SK-N-SH (cell line): ENCODE results near the gene LGALS3BP. TPM values are rescaled to one million over a fixed set of nuclear protein-coding genes. Genes with fewer than 3 reads are reported as not detected.
A peak's percentile ranks its signal among the peaks of the same experiment; 100 is the strongest.

Source experiments
- CTCF ChIA-PET: fragments of 300-600, 350-600 bp; formaldehyde crosslinking; extraction: SDS; loops from one replicate; lab custom pipeline; 2021; lab: Yijun Ruan, JAX
- POLR2A ChIA-PET: fragments of 350-600 bp; sonication (Branson Sonifier 250); formaldehyde crosslinking; extraction: SDS; loops from one replicate; lab custom pipeline; 2020; ENCODE audit warnings: antibody characterized with exemption, inconsistent platforms; lab: Yijun Ruan, JAX
- DNase-seq: peaks from one replicate; pipeline ENCODE4 v3.0.0; 2012
- H2AFZ ChIP-seq: fragments of 200-600 bp; sonication (generic); 2 replicates; pipeline ENCODE4 v1.8.1; 2016; ENCODE audit warnings: antibody characterized with exemption, mild to moderate bottlenecking, low read depth
- H3F3A ChIP-seq: fragments of 200-600 bp; sonication (generic); replicated peaks from 2 replicates; pipeline ENCODE3; 2016; ENCODE audit warnings: antibody characterized with exemption, mild to moderate bottlenecking; ENCODE audit not compliant: insufficient read depth
- H3K27ac ChIP-seq, 2 experiments: fragments of 200-500 bp in 1 of 2; fragments of 200-600 bp in 1 of 2; sonication (Bioruptor generic) in 1 of 2; sonication (generic), shearing (Covaris generic) in 1 of 2; 2 replicates each; pipeline versions ENCODE4 v1.5.1 to v1.6.1; 2014 to 2016; ENCODE audit warnings: low read depth in 2 of 2, inconsistent platforms in 1 of 2, low read length in 1 of 2, mild to moderate bottlenecking in 1 of 2, mixed read lengths in 1 of 2
- H3K27me3 ChIP-seq: fragments of 200-600 bp; sonication (generic), shearing (Covaris generic); 2 replicates; pipeline ENCODE4 v1.6.1; 2016; ENCODE audit warnings: mixed run types; ENCODE audit not compliant: insufficient read depth
- H3K36me3 ChIP-seq, 2 experiments: fragments of 200-500 bp in 1 of 2; fragments of 200-600 bp in 1 of 2; sonication (Bioruptor generic) in 1 of 2; sonication (generic) in 1 of 2; replicated peaks in 1 of 2; 2 replicates each; pipeline versions ENCODE3 to v1.5.1; 2014 to 2016; ENCODE audit warnings: low read length in 1 of 2, mild to moderate bottlenecking in 1 of 2; ENCODE audit not compliant: insufficient read depth in 2 of 2, control insufficient read depth in 1 of 2
- H3K4me1 ChIP-seq, 2 experiments: fragments of 200-500 bp in 1 of 2; fragments of 200-600 bp in 1 of 2; sonication (Bioruptor generic) in 1 of 2; sonication (generic), shearing (Covaris generic) in 1 of 2; 2 replicates each; pipeline versions ENCODE4 v1.5.1 to v1.6.1; 2014 to 2016; ENCODE audit warnings: low read depth in 1 of 2, low read length in 1 of 2, mixed run types in 1 of 2; ENCODE audit not compliant: insufficient read depth in 2 of 2, control insufficient read depth in 1 of 2
- H3K4me2 ChIP-seq: fragments of 200-600 bp; sonication (generic), shearing (Covaris generic); 2 replicates; pipeline ENCODE4 v1.6.1; 2017; ENCODE audit warnings: mixed run types
- H3K4me3 ChIP-seq, 2 experiments: fragments of 200-500 bp in 1 of 2; fragments of 200-600 bp in 1 of 2; sonication (Bioruptor generic) in 1 of 2; sonication (generic), shearing (Covaris generic) in 1 of 2; 2 replicates each; pipeline versions ENCODE4 v1.5.1 to v1.8.1; 2014 to 2016; ENCODE audit warnings: low read depth in 2 of 2, inconsistent platforms in 1 of 2, low read length in 1 of 2, mild to moderate bottlenecking in 1 of 2, mixed read lengths in 1 of 2, moderate library complexity in 1 of 2
- H3K79me2 ChIP-seq: fragments of 200-600 bp; sonication (generic); 2 replicates; pipeline ENCODE4 v1.8.1; 2017; ENCODE audit warnings: mild to moderate bottlenecking; ENCODE audit not compliant: insufficient read depth
- H3K9ac ChIP-seq: fragments of 200-600 bp; sonication (generic); 2 replicates; pipeline ENCODE4 v1.6.1; 2017; ENCODE audit warnings: mixed run types
- H3K9me2 ChIP-seq: fragments of 200-600 bp; sonication (generic); 2 replicates; pipeline ENCODE4 v1.6.1; 2017; ENCODE audit warnings: mixed run types
- H3K9me3 ChIP-seq: fragments of 200-600 bp; sonication (generic); 2 replicates; pipeline ENCODE4 v1.6.1; 2017; ENCODE audit warnings: mixed run types, mild to moderate bottlenecking, moderate library complexity
- H4K20me1 ChIP-seq: fragments of 200-600 bp; sonication (generic); 2 replicates; pipeline ENCODE4 v1.6.1; 2017; ENCODE audit warnings: mild to moderate bottlenecking, mixed run types; ENCODE audit not compliant: insufficient read depth
- EZH2phosphoT487 ChIP-seq: fragments of 200-600 bp; sonication (generic); IDR thresholded peaks from 2 replicates; pipeline ENCODE4 v1.6.1; 2017; ENCODE audit warnings: low read depth, mixed run types, mild to moderate bottlenecking, antibody characterized with exemption, moderate library complexity, borderline replicate concordance
- TCF12 ChIP-seq: IDR thresholded peaks from 2 replicates; pipeline ENCODE4 v1.4.0; 2012
- WGBS: methylation state at CpG from one replicate; pipeline ENCODE4 v1.1.6; 2017; ENCODE audit warnings: low lambda C conversion rate; 5-methylcytosine and 5-hydroxymethylcytosine counted together
- polyA plus RNA-seq, 3 experiments: library from polyadenylated mRNA; depleted of rRNA; stranded (reverse); fragments of >200 nt; gene quantifications; 2 replicates each; pipeline ENCODE4 v1.2.3, GENCODE V29; 2012
- TF ChIP-seq, protein P1 (sequence below): fragments of 150-350 bp; IDR thresholded peaks from 2 replicates; pipeline ENCODE4 v1.6.1; 2016; ENCODE audit warnings: mild to moderate bottlenecking, low read depth, low read length
- TF ChIP-seq, protein P2 (sequence below): IDR thresholded peaks from 2 replicates; pipeline ENCODE4 v1.4.0; 2012; ENCODE audit warnings: low read depth, borderline replicate concordance
- TF ChIP-seq, protein P3 (sequence below): IDR thresholded peaks from 2 replicates; pipeline ENCODE4; 2012
- TF ChIP-seq, protein P4 (sequence below): fragments of 150-350 bp; IDR thresholded peaks from 2 replicates; pipeline ENCODE4 v1.6.1; 2017; ENCODE audit warnings: antibody characterized with exemption, low read length, low read depth, borderline replicate concordance
- TF ChIP-seq, protein P5 (sequence below): IDR thresholded peaks from 2 replicates; pipeline ENCODE4 v1.6.1; 2012; ENCODE audit warnings: mild to moderate bottlenecking, low read depth, low read length, moderate library complexity

The LGALS3BP gene
- polyA plus RNA-seq, 1 of the 3 experiments (the other 2 are of a cell fraction) = 579 TPM

DNA sequence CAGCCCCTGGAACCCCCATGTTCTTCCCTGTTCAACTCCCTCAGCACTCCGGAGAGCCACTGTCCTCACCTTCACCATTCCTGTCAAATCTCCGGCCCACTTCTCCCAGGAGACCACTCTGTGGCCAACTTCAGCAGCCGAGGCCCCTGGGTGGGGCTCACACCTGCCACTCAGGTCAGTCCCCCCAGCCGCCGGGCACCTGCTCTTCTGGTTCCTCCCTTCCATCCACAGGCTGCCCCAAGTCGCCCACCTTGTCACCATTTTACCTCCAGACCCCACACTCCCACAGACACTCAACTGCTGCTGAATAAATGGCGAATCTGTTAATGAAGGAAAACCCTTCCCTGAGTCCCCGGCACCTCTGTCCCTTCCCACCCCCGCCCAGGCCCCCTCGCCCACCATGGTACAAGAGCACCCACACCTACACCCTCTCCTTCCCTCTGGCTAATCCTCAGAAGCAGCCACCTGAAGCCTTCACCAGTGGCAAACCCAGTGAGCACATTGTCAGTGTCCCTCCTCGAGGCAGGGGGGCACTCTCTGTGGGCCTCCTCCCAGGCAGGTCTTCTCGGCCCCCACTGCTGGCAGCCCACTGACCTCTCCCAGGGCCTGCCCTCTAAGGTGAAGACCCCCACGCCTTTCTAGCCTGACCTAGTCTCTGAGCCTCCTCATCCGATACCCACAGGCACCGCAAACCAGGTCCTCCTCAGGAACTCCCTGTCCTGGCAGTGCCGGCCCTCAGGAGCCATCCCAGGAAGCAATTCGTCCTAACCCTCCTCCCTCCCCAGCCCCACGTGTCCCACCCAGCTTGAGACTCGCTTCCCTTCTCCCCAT is 21.7 kb upstream of the LGALS3BP start:
- POLR2A ChIA-PET = no interaction called here
- H3K9me3 ChIP-seq = no peaks in the 10 kb centered on the region
- no peak overlapping the region for H3K9ac ChIP-seq
- CTCF ChIA-PET = interaction anchor here (1.4 to 11.1 kb wide), 6 partner anchors 14 to 41 kb away, joined by 3 to 133 read pairs (median 6); partner anchors contain the start of gene LGALS3BP
- H3K4me2 ChIP-seq = no peak overlapping the region
- H3K4me1 ChIP-seq = peaks cover 0 to 40% of the 10 kb centered on the region in 2 experiments; a peak in 1 of 4 replicates
- DNase-seq = no peak
- no peak overlapping the region for H2AFZ ChIP-seq
- H3K79me2 ChIP-seq = peaks cover 85% of the 10 kb centered on the region
- TF ChIP-seq, protein P1, sequence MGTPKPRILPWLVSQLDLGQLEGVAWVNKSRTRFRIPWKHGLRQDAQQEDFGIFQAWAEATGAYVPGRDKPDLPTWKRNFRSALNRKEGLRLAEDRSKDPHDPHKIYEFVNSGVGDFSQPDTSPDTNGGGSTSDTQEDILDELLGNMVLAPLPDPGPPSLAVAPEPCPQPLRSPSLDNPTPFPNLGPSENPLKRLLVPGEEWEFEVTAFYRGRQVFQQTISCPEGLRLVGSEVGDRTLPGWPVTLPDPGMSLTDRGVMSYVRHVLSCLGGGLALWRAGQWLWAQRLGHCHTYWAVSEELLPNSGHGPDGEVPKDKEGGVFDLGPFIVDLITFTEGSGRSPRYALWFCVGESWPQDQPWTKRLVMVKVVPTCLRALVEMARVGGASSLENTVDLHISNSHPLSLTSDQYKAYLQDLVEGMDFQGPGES = no peak
- TF ChIP-seq, protein P2, sequence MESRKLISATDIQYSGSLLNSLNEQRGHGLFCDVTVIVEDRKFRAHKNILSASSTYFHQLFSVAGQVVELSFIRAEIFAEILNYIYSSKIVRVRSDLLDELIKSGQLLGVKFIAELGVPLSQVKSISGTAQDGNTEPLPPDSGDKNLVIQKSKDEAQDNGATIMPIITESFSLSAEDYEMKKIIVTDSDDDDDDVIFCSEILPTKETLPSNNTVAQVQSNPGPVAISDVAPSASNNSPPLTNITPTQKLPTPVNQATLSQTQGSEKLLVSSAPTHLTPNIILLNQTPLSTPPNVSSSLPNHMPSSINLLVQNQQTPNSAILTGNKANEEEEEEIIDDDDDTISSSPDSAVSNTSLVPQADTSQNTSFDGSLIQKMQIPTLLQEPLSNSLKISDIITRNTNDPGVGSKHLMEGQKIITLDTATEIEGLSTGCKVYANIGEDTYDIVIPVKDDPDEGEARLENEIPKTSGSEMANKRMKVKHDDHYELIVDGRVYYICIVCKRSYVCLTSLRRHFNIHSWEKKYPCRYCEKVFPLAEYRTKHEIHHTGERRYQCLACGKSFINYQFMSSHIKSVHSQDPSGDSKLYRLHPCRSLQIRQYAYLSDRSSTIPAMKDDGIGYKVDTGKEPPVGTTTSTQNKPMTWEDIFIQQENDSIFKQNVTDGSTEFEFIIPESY = no peak
- no peak for TF ChIP-seq EZH2phosphoT487
- TF ChIP-seq, protein P3, sequence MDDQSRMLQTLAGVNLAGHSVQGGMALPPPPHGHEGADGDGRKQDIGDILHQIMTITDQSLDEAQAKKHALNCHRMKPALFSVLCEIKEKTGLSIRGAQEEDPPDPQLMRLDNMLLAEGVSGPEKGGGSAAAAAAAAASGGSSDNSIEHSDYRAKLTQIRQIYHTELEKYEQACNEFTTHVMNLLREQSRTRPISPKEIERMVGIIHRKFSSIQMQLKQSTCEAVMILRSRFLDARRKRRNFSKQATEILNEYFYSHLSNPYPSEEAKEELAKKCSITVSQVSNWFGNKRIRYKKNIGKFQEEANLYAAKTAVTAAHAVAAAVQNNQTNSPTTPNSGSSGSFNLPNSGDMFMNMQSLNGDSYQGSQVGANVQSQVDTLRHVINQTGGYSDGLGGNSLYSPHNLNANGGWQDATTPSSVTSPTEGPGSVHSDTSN = no peak
- TF ChIP-seq, all 33 proteins: peak for 0
- Histone ChIP-seq H3K27ac (no peak overlapping the region; a peak in 1 of 4 replicates), H3F3A (peaks cover 5% of the 10 kb centered on the region), H3K4me3 (no peak overlapping the region), H4K20me1 (peaks cover 74% of the 10 kb centered on the region), H3K27me3 (no peaks in the 10 kb centered on the region), H3K36me3 (peaks cover 15 to 38% of the 10 kb centered on the region in 2 experiments), H3K9me2 (no peaks in the 10 kb centered on the region)
- WGBS = 93% methylated on average over 19 of the region's 19 CpGs

DNA sequence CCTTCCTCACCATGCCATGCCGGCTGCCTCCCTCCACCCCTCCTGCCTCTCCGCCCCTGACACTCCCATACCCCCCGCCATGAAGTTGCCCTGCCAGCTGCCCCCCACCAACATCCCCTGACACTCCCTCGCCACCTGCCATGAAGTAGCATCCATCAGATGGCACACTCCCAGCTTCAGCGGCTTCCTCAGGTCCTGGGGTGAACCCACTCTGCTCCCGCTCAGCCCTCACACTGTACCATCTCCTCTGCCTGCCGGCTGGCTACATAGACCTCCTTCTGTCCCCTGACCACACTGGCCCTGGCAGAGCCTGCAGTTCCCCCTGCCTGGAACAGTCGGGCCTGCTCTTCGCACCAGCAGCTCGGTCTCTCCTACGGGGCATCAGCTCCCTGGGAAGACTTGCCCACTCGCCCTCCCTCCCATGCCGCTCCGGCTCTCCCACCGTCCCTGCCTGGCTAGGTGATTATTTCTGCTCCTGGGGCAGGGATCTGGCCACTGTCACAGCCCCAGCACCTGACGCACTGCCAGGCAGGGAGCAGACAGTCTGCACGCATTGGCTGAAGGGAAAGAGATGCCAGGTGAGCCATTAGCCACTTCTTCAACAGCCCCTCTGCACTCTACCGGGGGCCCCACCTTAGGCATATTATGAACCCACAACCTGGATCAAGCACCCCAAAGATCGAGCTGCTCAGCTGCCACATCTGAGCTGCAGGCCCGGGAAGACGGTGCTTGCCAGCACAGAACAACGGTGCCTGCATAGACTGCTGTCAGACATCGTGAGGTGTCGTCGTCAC is 20.9 kb upstream of the LGALS3BP start:
- Histone ChIP-seq H3K27ac (no peak overlapping the region; a peak in 1 of 4 replicates), H3K4me3 (no peak overlapping the region), H3K9me2 (no peaks in the 10 kb centered on the region), H3K36me3 (peaks cover 23 to 45% of the 10 kb centered on the region in 2 experiments), H3K27me3 (no peaks in the 10 kb centered on the region), H3K4me2 (no peak overlapping the region), H2AFZ (no peak overlapping the region), H3K4me1 (peaks cover 0 to 36% of the 10 kb centered on the region in 2 experiments; a peak in 1 of 4 replicates), H3K79me2 (peaks cover 80% of the 10 kb centered on the region), H3K9me3 (no peaks in the 10 kb centered on the region), H4K20me1 (peaks cover 66% of the 10 kb centered on the region), H3F3A (peaks cover 5% of the 10 kb centered on the region), H3K9ac (no peak overlapping the region)
- DNase-seq = peak; percentile 37
- CTCF ChIA-PET = interaction anchor here (0.8 to 11.1 kb wide), 9 partner anchors 11 to 401 kb away, joined by 3 to 133 read pairs (median 5); partner anchors contain the start of gene LGALS3BP
- POLR2A ChIA-PET = interaction anchor here (0.6 to 1.1 kb wide), 2 partner anchors 9 to 42 kb away, joined by 3 to 6 read pairs; partner anchors contain the start of gene CANT1
- TF ChIP-seq, protein P1 = no peak
- TF ChIP-seq, protein P4, sequence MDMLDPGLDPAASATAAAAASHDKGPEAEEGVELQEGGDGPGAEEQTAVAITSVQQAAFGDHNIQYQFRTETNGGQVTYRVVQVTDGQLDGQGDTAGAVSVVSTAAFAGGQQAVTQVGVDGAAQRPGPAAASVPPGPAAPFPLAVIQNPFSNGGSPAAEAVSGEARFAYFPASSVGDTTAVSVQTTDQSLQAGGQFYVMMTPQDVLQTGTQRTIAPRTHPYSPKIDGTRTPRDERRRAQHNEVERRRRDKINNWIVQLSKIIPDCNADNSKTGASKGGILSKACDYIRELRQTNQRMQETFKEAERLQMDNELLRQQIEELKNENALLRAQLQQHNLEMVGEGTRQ = no peak
- TF ChIP-seq TCF12 (no peak), EZH2phosphoT487 (no peak)
- TF ChIP-seq, protein P5, sequence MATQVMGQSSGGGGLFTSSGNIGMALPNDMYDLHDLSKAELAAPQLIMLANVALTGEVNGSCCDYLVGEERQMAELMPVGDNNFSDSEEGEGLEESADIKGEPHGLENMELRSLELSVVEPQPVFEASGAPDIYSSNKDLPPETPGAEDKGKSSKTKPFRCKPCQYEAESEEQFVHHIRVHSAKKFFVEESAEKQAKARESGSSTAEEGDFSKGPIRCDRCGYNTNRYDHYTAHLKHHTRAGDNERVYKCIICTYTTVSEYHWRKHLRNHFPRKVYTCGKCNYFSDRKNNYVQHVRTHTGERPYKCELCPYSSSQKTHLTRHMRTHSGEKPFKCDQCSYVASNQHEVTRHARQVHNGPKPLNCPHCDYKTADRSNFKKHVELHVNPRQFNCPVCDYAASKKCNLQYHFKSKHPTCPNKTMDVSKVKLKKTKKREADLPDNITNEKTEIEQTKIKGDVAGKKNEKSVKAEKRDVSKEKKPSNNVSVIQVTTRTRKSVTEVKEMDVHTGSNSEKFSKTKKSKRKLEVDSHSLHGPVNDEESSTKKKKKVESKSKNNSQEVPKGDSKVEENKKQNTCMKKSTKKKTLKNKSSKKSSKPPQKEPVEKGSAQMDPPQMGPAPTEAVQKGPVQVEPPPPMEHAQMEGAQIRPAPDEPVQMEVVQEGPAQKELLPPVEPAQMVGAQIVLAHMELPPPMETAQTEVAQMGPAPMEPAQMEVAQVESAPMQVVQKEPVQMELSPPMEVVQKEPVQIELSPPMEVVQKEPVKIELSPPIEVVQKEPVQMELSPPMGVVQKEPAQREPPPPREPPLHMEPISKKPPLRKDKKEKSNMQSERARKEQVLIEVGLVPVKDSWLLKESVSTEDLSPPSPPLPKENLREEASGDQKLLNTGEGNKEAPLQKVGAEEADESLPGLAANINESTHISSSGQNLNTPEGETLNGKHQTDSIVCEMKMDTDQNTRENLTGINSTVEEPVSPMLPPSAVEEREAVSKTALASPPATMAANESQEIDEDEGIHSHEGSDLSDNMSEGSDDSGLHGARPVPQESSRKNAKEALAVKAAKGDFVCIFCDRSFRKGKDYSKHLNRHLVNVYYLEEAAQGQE = no peak
- WGBS = 94% methylated on average over 25 of the region's 25 CpGs
